KMS-11 (cell line): ENCODE measurements around the gene MRPL38.
A peak's percentile ranks its signal among the peaks of the same experiment; 100 is the strongest.
"Not testable (repeated sequence)": the region's sequence is repeated elsewhere in the genome, so short reads cannot be mapped to it uniquely, and the experiment has no call there.

Source experiments
- H2AFZ ChIP-seq: fragments of 200-600 bp; sonication (generic); 2 replicates; pipeline ENCODE4 v1.6.1; 2016; ENCODE audit warnings: antibody characterized with exemption, mixed run types, low read depth
- H3K27ac ChIP-seq: fragments of 200-600 bp; sonication (generic); 2 replicates; pipeline ENCODE4 v1.6.1; 2016; ENCODE audit warnings: mild to moderate bottlenecking, mixed run types
- H3K27me3 ChIP-seq: fragments of 200-600 bp; sonication (generic); 2 replicates; pipeline ENCODE4 v1.6.1; 2017; ENCODE audit warnings: mild to moderate bottlenecking, low read depth, mixed run types, moderate library complexity; ENCODE audit not compliant: insufficient read depth
- H3K36me3 ChIP-seq: fragments of 200-600 bp; sonication (generic); 2 replicates; pipeline ENCODE4 v1.6.1; 2017; ENCODE audit warnings: mild to moderate bottlenecking, mixed run types; ENCODE audit not compliant: insufficient read depth
- H3K4me1 ChIP-seq: fragments of 200-600 bp; sonication (generic); 2 replicates; pipeline ENCODE4 v1.6.1; 2016; ENCODE audit warnings: mild to moderate bottlenecking, low read depth, mixed run types; ENCODE audit not compliant: poor library complexity, severe bottlenecking
- H3K4me2 ChIP-seq: fragments of 200-600 bp; sonication (generic); 2 replicates; pipeline ENCODE4 v1.7.0; 2016; ENCODE audit warnings: mild to moderate bottlenecking, mixed run types
- H3K4me3 ChIP-seq: fragments of 200-600 bp; sonication (generic); IDR thresholded peaks from 2 replicates; pipeline ENCODE4 v1.6.1; 2017; ENCODE audit warnings: low read depth, low read length, mixed read lengths; ENCODE audit not compliant: insufficient read depth
- H3K79me2 ChIP-seq: fragments of 200-600 bp; sonication (generic); 2 replicates; pipeline ENCODE4 v1.6.1; 2016; ENCODE audit warnings: low read depth, mixed run types; ENCODE audit not compliant: insufficient read depth
- H3K9ac ChIP-seq: fragments of 200-600 bp; sonication (generic); 2 replicates; pipeline ENCODE4 v1.6.1; 2016; ENCODE audit warnings: mild to moderate bottlenecking, mixed run types
- H4K20me1 ChIP-seq: fragments of 200-600 bp; sonication (generic); 2 replicates; pipeline ENCODE4 v1.6.1; 2016; ENCODE audit warnings: mild to moderate bottlenecking, mixed run types; ENCODE audit not compliant: insufficient read depth
- CTCF ChIP-seq: fragments of 200-600 bp; sonication (generic); conservative IDR thresholded peaks from 2 replicates; pipeline ENCODE4 v1.6.1; 2017; ENCODE audit warnings: low read depth, mild to moderate bottlenecking, antibody characterized with exemption, low read length, moderate library complexity, mixed read lengths

The MRPL38 gene

GRCh38 chr17:75855310-75856061, 49.2 kb downstream of the MRPL38 start, which contains the start of gene WBP2:
Gene WBP2 (minus strand): TSS chr17:75855335. CDS start chr17:75855297, 38 bp downstream.
- peak; percentile 28; the same call in 1 of the 2 replicates for TF ChIP-seq CTCF
- peak within 1 kb of the TSS; percentile 93 for H3K4me2 ChIP-seq
- no peaks in the 10 kb centered on the region for H3K36me3 ChIP-seq
- H3K27ac ChIP-seq, result peak within 1 kb of the TSS; percentile 79
- no peaks in the 10 kb centered on the region for H3K27me3 ChIP-seq
- H3K4me1 ChIP-seq, result peaks cover 12% of the 10 kb centered on the region
- H4K20me1 ChIP-seq, result no peaks in the 10 kb centered on the region
- no peak within 1 kb of the TSS for H3K4me3 ChIP-seq
- peak within 1 kb of the TSS; percentile 79 for H3K9ac ChIP-seq
- peaks cover 7% of the 10 kb centered on the region; the same call in 1 of the 2 replicates for H3K79me2 ChIP-seq
- peak within 1 kb of the TSS; percentile 73 for H2AFZ ChIP-seq

- Histone ChIP-seq H3K27ac (no peak overlapping the region), H2AFZ (peak overlapping the region; percentile 49; the same call in 1 of the 2 replicates)
Observed at GRCh38 chr17:75854881-75855309, 49.8 kb downstream of the MRPL38 start.

GRCh38 chr17:75854101-75854748, 50.5 kb downstream of the MRPL38 start:
- Histone ChIP-seq H3K36me3 (no peaks in the 10 kb centered on the region), H3K4me2 (peak overlapping the region; percentile 85), H3K9ac (peak overlapping the region; percentile 79; the same call in 1 of the 2 replicates), H3K4me1 (peaks cover 12% of the 10 kb centered on the region), H3K79me2 (peaks cover 7% of the 10 kb centered on the region; the same call in 1 of the 2 replicates), H3K4me3 (no peak overlapping the region), H4K20me1 (no peaks in the 10 kb centered on the region), H3K27me3 (no peaks in the 10 kb centered on the region), H3K27ac (no peak overlapping the region), H2AFZ (no peak overlapping the region)
- no peak for TF ChIP-seq CTCF

More at GRCh38 chr17:75854881-75855309, 49.8 kb downstream of the MRPL38 start:
- H3K9ac ChIP-seq, result peak overlapping the region; percentile 79; the same call in 1 of the 2 replicates
- H3K36me3 ChIP-seq, result no peaks in the 10 kb centered on the region
- peaks cover 12% of the 10 kb centered on the region for H3K4me1 ChIP-seq
- no peak for TF ChIP-seq CTCF
- H3K79me2 ChIP-seq, result peaks cover 7% of the 10 kb centered on the region; the same call in 1 of the 2 replicates
- H3K27me3 ChIP-seq, result no peaks in the 10 kb centered on the region
- no peaks in the 10 kb centered on the region for H4K20me1 ChIP-seq
- H3K4me3 ChIP-seq, result no peak overlapping the region
- peak overlapping the region; percentile 85 for H3K4me2 ChIP-seq

GRCh38 chr17:75853433-75853832, 51.3 kb downstream of the MRPL38 start:
- Histone ChIP-seq H3K9ac (no peak overlapping the region), H3K27me3 (no peaks in the 10 kb centered on the region), H3K4me1 (peaks cover 12% of the 10 kb centered on the region), H3K36me3 (no peaks in the 10 kb centered on the region), H3K27ac (no peak overlapping the region), H3K4me2 (no peak overlapping the region), H4K20me1 (no peaks in the 10 kb centered on the region), H3K4me3 (no peak overlapping the region), H3K79me2 (peaks cover 7% of the 10 kb centered on the region; the same call in 1 of the 2 replicates), H2AFZ (no peak overlapping the region)
- TF ChIP-seq CTCF, result no peak

GRCh38 chr17:75851693-75851991, 53.0 kb downstream of the MRPL38 start:
- not testable (repeated sequence) for H3K36me3 ChIP-seq, H3K4me3 ChIP-seq, H3K79me2 ChIP-seq, H3K27me3 ChIP-seq, H3K9ac ChIP-seq, H3K27ac ChIP-seq, H4K20me1 ChIP-seq, H3K4me1 ChIP-seq, H3K4me2 ChIP-seq, H2AFZ ChIP-seq
